ENCODE measurements around the gene MYO5B.
"Not testable (repeated sequence)": the region's sequence is repeated elsewhere in the genome, so short reads cannot be mapped to it uniquely, and the experiment has no call there.

The MYO5B gene

DNA sequence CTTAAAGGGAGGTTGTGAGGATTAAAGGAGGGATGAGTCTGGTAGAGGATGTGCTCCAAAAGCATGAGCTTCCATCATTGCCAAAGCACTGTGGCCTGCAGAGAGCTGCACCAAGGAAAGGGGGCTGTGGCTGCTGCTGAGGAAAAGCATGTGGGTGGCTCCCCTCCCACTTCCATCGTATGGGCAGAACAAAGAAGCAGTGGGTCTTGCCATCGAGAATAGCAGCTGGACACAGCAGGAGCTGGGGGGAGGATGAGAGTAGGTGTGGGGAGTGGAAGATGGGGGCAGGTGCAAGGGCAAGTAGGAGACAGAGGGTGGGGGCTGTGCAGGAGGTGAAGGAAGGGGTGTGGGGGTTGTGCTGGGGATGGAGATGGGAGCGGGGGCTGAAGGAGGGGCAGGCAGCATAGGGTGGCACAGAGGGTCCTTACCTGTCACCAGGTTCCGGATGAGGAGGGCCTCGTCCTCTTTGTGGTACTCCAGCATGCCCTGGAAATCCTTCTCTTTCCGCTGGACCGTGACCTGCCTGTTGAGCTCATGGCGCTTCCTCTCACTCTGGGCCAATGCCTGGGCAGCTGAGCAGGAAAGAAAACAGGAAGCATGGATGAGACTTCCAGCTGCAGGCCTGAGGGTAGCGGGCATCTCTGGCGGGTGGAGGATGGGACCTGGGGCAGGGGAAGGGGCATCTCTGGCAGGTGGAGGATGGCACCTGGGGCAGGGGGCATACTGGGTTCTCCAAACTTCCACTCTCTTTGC lies 348.1 kb downstream of the MYO5B start:
- DNase-seq: no peak

DNA sequence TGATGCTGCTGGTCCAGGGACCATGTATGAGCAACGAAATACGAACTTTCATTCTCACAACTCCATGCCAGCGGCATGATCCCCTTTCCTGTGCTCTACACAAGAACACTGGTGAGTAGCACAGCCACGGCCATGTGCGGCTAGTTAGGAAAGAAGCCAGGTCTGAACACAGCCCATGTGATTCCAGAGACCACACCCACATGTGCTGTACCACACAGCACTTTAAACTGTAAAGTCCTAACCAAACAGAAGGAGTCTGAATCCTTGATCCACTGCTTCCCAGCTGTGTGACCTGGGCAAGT lies 348.6 kb downstream of the MYO5B start:
- DNase-seq: no peak

DNA sequence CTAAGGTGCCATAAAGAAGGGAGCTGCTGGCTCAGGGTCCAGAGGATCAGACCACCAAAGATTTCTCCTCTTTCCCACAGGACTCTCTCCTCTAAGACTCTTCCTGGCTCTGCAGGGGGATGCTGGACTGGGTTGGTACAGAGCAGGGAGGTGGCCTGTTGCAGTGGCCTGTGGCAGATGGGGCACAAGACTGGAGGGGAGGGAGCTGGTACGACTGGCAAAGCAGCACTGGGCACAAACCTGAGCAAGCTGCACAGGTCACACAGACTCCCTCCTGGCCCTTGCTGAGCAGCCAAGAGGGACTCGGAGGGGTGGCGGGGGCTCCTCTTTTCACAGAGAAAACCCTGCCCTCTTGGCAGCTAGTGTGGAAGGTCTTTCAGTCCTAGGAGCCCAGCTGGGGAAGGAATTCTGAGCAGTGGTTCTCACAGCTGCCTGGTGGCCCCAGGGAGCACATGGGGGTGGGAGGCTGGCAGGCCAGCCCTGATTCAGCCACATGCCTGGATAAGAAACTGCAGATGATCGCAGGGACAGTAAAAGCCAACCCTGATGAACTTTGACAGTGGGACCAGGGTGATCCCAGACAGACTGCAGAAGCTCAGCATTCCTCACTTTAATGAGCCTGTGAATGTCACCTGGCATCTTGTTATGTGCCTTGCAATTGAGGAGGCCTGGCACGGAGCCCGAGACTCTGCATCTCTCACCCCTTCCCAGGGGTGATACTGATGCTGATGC lies 349.2 kb downstream of the MYO5B start:
- DNase-seq: no peak

DNA sequence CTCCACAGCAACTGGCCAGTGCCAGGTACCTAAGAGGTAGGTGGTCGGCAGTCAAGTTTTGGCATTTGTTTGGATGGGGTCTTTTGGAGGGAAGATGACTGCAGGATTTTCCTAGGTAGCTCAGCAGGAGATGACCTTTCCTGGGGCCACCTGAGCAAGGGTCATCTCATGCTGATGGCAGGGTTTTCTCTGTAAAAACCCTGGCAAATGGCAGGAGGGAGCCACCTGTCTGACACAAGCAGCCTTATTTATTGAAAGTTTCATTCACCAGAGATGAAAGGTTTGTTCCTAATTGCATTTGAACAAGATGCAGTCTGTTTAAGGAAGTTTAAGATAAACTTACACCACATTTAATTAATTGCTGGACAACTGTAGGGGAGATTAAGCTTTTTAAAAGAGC lies 350.0 kb downstream of the MYO5B start:
- no peak for DNase-seq

DNA sequence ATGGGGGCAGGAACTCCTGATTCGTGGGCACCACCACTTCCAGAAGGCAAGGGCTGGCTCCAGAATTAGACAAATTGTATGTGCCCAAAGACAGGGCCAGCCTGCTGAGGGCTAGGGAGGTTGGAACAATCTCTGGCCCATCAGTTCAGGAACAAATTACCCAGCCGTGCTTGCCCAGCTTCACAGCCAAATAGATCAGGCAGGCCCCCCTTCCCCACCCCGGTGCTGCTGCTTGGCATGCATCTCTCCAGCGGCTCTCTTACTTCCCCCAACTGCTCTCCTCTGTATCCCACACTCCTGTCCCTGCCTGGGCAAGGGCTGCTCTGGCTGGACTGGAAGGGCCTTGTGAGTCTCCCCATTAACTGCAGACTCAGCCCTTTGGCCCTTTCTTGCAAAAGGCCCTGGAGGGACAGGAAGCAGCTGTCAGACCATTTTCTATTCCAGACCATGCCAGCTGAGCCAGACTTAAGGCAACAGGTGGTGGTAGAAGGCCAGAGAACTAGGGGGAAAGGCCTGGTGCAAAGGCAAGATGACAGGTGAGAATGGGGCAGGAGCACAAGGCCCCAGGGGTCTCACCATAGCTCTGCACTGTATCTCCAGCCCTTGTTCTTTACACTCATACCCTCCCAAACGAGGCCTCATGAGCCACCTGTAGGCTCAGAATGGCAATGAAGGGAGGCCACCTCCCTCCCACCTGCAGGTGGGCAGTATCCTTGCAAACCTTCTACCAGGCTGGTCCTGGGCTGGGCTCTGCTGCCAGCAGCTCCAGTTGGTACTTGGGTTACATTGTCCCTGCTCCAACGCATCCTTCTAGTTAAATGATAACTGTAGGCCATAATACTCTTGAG lies 350.9 kb downstream of the MYO5B start:
- no peak for DNase-seq

DNA sequence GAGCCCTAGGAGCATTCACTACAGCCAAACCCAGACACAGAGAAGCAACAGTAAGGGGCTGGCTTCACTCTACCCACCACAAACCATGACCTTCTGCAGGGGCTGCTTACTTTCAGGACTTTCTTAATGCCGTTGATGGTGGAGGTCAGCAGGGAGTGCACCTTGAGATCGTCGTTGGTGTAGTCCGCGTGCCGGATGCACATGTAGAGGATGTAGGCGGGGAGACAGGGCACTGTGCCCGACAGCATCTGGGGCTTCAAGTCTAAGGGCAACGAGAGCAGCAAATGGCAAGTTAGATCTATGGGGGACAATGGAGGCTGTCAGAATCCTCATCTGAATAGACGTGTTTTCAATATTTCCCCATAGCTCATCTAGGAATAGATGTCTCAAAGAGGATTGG lies 351.8 kb downstream of the MYO5B start:
- DNase-seq: no peak

DNA sequence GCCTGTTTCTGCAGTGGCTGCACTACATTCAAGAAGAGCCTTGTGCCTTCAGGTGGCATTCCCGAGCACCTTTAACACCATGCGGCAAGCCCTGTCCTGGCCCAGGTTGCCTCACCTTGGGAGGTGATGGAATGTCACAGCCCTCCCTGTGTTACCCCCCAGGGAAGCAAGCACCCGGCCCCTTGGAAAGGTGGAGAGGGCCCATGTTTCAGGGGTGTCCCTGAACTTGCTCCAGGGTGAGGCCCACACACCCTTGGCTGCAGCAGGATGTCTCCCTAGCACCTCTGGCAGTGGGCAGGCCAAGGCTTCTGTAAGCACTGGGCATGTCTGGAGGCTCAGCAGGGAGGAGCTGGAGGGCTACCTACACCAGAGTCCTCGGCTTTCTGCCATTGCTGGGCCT lies 352.3 kb downstream of the MYO5B start:
- no peak for DNase-seq

DNA sequence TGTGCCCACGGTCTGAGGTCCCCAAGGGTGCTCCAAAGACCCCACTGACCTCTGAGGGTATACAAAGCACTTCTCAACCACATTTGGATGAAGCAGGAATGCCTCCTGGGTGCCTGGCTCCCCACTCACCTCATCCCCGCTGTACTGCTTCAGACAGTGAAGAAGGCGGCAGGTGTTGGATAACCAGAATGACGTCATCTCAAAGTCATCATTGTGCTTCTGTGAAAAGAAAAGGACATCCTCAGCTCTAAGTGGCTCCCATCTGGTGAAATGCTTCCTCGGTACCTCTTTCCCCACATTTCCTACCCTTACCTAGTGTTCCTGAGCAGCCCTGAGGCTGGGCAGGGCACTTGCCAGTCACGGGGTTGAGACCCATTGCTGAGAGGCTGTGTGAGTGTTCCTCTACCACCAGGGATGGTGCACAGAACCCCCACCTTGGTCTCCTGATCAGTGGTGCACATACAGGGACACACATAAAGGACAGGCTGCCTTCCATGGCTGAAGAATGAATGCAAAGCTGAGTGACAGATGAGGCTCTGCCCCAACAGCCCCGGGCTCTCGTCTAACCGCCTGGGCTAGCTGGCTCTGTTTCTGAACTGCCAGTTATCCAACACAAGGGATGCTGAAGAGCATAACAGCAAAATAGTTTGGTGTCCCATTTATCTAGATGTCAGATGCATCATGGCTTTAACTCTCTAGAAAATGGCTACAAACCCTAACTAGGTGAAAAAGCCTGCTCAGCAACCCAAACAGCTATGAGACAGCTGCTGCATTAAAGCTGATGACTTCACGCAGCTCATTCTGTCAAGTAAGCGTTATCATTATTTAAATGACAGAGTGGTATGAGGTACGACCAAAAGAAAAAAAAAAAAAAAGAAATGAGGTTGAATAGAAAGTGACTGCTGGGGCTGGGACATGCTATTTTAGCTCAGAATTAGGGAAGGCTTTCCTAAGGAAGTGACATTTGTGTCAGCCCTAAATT lies 353.4 kb downstream of the MYO5B start:
- no peak for DNase-seq

DNA sequence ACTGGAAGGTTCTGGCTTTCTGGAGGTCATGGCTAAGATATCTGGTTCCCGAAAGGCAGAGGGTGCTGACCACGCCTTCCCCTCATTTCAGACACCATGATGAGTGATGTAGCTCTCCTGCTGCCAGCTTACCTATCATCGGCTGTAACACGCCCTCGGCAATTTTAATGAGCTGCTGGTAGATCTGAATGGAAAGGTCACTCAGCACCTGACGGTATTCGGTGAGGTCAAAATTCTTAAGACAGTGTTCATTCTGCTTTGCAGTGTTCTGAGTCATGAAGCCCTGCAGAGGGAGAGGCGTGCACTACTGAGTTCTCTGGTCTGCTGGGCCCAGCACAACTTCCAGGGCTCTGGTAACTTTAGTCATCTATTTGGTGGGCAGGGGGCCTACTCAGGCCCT lies 355.9 kb downstream of the MYO5B start:
- DNase-seq: no peak

DNA sequence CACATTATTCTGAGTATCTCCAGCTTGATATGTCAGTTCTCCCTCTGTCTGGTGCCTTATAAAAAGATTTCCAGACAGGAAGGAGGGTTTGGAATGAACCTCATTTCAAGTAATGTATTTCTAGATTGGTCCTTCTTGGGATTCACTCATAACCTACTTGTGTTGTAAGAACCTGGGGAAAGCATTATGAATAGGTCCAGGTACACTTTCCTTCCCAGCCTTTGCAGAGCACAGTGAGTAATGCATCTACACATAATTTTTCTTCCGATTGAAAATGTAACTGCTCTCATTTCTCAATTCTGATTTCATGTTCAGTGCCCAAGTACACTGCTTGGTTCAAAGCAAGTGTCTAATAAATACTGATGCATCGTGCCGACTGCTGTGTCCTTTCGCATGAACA lies 356.6 kb downstream of the MYO5B start:
- no peak for DNase-seq

DNA sequence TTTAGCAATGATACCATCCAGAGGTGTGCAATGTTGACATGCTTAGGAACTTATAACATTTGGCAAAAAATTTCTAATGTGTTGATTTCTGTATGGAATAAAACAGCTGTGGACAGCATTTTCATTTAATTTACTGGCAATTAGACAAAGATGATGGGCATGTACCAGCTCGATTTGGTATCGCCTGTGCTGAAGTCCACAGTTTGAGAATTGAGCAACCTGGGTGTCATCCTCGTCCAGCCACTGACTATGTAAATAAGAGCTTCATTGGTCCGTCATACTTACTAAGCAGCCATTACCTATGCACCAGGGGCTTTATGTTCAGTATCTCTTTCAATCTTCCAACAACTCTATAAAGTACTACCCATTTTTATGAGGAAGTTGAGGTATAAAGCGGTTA lies 357.1 kb downstream of the MYO5B start:
- no peak for DNase-seq

DNA sequence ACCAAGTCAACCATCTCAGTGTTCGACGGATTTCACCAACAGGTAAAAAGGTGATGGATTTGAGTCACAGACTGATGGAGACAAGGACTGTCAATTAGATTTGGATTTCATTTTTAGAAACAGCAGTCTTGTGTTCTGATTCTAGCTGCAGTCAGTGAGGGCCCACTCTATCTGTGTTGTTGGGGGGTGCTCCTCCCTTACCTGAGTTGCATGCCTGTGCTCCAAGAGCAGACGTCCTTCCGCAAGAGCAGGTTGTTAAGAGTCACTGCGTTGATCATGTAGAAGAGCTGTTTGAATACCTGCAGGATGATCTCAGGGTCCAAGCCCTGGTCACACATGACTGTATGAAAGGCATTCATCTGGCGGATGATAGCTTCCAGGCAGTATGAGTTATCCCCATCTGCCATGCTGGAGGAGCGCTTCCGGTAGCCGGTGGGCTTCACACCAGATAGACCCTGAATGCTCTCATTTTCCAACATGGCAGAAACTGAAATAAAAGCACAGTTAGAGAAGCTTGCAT lies 357.6 kb downstream of the MYO5B start:
- DNase-seq: not testable (repeated sequence)

DNA sequence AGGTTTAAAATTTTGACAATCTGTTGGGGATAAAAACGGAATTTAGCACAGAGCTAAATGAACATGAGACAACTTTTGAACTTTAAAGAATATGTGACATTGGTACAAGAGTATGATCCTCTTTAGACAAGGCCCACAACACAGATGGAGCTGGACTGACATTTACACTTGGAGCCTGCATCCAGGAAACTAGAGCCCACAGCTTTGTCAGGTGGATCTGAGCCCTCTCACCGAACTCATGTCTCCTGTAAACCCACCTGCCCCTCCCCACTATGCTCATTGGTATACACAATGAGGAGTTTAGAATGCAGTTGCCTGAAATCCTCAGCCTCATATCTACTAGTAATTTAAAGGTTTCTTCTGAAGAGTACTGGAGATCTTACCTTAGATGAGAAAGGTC lies 359.5 kb downstream of the MYO5B start:
- DNase-seq: no peak

DNA sequence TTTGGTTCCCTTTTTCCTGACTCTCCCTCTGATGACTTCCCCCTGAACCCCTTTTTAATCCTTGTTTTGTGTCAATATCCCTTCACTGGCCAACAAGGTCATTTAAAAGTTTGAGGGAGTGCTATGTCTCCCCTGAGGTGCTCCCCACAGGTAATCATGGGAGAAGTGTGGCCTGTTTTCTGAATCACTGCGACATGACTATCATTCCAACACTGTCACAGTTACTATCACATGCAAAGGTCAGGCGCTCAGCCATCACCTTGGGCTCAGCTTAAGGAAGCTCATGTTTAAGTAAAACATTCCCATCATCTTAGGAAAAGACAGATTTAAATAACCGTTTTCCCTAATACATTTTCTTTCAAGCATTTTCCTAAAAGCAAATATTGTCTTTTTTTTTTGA lies 360.7 kb downstream of the MYO5B start:
- no peak for DNase-seq

DNA sequence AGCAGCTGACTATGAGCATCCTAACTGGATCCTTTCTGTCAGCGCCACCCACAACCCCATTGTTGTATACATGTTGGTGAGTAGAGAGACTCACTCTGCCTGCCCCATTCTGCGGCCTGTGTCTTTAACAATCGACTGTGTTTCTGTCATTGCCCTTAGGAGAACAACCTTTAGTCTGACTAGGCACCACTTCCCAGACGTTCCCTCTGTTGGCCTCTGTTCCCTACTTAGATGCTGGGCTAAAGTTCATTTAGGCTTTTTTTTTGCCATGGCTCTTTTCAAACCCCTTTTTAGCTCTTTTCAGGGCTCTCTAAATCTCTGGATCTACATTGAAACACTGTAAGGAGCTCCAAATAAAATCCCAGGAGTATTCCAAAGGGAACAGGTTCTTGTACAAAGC lies 361.1 kb downstream of the MYO5B start:
- no peak for DNase-seq

DNA sequence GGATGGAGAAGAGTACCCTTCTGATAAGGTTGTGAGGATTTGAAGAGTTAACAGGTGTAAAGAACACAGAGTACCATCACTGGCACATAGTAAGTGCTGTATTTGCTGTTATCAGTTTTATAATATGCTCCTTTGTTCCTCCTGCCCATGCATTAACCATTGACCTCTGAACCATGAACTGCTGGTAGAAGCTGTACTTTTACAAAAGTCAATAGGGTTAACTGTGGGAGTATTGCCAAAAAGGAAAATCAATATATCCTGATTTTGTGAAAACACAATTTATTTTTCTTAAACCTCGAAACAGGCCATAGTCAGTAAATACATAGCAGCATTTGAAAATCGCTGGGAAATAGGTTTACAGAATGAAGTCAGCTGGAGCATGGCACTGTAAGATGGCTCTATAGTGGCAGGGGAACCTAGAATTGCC lies 362.7 kb downstream of the MYO5B start:
- no peak for DNase-seq

DNA sequence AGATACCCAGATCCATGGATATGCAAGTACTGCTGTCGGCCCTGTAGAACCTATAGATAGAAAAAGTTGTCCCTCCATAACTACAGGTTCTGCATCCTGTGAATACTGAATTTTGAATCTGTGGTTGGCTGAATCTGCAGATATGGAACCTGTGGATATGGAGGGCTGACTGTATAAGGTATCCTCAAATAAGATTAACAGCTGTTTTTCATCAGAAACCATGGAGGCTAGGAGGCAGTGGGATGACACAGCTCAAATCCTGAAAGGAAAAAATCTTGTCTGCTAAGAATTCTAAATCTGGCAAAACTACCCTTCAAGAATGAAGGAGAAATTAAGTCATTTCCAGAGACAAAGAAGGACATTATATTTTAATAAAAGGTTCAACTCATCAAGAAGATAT lies 367.0 kb downstream of the MYO5B start:
- no peak for DNase-seq

DNA sequence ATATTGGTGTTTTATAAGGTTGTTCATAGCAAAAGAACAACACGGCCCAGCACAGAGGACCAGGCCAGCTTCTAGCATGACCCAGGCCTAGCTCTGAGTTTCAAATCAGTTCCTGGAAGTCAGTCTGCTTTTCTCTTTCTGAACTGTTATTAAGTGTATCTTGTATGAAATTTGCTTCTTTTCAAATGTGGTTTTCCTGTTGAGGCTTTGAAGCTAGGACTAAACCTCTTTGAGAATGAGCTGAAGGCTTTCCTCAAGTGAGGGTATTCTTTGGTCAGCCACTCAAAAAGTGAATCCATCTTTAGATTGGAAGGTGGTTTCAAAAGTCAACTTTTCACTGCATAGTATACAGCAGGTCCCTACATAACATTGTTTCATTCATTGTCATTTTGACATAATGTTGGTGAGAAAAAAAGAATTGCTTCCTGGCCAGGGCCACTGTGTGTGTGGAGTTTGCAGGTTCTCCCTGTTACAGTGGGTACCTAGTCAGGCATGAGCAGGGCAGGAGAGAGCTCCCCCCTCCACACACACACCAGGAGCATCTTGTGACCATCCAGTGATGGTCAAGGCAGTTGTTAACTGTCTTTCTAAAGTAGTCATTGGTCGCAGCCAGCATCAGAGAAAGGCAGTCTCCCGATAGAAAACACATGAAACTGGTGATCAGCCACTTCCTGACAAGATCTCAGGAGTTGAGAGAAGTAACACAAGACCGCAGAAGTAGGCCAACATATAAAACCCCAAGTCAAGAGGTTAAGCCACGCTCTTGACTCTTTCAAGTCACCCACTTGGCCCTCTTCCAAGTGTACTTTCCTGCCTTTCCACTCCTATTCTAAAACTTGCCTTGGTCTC lies 374.9 kb downstream of the MYO5B start:
- DNase-seq: no peak

DNA sequence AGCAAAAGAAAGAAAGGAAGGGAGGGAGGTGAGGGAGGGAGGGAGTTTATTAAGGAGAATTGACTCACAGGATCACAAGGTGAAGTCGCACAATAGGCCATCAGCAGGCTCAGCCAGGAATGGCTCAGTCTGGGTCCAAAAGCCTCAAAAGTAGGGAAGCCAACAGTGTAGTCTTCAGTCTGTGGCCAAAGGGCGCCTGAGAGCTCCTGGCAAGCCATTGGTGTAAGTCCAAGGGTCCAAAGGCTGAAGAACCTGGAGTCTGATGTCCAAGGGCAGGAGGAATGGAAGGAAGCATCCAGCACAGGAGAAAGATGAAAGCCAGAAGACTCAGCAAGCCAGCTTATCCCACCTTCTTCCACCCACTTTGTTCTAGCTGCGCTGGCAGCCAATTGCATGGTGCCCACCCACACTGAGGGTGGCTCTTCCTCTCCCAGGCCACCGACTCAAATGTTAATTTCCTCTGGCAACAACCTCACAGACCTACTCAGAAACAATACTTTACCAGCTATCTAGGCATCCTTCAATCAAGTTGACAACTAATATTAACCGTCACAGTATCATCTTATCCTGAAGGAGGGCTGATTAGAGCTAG lies 375.8 kb downstream of the MYO5B start:
- no peak for DNase-seq

DNA sequence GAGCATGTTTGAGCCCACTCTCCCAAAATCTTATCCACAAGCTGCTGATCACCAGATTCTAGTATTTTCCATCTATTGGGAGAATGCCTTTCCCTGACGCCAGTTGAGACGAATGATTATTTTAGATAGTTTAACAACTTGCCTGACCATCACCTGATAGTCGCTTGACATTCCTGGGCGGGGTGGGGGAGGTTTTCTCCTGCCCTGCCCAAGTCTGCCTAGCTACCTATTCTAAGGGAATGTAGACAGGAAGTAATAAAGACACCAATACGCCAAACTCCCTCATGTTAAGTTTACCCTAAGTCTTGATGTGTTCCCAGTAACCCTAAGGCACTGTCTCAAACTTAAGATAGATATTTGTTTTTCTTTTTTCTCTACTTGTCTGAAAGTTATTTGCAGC lies 377.0 kb downstream of the MYO5B start:
- no peak for DNase-seq

DNA sequence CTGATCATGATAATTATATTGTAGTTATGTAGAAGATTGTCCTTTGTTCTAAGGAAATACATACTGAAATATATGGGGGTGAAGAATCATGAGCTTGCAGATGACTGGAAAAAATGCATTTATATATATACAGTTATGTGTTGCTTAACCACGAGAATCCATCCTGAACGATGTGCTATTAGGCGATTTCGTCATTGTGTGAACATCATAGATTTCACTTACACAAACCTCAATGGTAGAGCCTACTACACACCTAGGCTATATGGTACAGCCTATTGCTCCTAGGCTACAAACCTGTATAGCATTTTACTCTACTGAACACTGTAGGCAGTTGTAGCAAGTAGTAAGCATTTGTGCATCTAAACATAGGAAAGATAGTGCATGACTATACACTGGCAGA lies 379.0 kb downstream of the MYO5B start:
- DNase-seq: no peak

Data from NCI-H82 (cell line).